Measurements from ENCODE around the gene GRM4.

GRM4 gene

DNA sequence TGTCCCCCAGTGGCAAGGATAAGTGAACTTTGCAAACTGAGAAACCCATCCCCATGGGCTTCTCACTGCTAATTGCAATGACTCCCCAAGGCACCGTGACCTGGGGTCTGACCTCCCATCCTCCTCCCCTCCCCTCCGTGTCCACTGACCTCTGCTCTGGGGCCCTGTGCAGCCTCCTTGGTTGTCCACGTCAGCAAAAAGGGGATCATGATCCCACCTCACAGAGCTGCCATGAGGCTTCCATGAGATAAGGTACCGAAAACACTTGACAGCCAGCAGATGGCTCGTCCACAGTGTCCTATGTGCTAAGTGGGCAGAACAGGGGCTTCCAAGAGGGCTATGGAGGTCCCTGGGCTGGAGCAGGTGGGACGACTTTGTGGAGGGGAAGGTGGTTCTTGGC is 104.5 kb downstream of the GRM4 start:
- intact Hi-C loops (cut with DNase I): no loop called here
- DNase-seq: no peak

DNA sequence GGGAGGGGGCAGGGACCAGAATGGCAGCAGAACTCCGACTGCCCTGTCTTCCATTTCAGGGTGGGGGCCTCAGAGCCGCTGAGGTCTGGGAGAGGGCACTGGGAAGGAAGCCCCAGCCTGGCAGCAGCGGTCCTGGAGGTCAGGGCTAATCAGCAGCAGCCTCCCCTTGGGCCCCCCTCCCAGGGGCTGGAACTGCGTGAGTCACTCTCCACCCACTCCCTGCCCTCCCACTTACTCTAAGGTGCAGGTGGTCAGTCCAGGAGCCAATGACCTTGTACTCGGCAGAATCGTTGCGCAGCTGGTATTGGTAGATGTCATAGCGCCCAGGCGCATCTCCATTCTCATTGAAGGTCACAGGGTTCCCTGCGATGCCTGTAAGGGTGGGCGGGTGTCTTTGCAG is 105.9 kb downstream of the GRM4 start:
- intact Hi-C loops (cut with DNase I): no loop called here
- no peak for DNase-seq

DNA sequence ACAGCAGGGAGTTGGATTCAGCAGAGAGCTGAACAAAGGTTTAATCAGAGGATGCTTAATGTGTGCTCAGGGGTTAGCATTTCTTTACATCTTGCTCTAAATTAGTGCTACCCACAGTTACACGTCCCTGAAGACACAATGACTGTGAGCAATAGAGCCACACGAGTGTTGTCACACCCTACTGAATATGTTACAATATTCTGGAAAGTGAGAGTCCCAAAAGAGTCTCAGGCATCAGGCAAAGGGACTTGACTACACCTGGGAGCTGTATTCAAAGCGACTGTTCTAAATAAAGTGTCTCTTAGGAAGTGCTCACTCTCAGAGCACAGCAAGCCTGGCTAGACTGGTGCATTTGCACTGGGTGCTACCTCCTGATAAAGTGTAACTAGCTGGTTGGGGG is 108.7 kb downstream of the GRM4 start:
- intact Hi-C loops (cut with DNase I): no loop called here
- no peak for DNase-seq

DNA sequence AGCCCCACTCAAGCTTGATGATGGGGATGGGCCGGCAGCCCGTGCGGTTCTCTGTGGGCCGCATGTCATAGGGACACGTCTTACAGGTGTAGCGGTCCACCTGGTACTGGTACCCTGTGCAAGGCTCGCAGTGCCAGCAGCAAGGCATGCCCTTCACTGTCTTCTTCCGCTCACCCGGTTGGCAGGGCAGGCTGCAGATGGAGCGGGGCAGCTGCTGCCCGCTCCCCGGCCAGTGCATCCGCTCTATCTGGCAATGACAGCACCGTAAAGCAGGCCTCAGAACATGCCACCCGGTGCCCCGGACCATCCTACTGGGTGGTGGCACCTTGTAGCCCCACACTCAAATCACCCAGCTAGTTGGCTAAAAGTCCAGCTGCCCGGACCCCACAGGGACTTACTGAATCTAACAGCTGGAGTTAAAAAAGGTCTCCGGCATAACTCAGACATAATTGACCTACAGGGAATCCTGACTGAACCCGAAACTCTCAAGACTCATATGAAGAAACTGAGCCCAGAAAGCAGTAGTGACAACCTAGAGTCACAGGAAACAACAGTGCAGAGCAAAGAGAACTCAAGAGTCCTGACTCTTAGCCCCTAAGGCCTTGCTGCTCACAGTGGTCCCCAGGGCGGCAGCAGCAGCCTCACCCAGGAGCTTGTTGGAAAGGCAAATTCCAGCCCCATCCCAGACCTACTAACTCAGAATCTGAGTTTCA is 109.4 kb downstream of the GRM4 start:
- intact Hi-C loops (cut with DNase I): no loop called here
- no peak for DNase-seq

DNA sequence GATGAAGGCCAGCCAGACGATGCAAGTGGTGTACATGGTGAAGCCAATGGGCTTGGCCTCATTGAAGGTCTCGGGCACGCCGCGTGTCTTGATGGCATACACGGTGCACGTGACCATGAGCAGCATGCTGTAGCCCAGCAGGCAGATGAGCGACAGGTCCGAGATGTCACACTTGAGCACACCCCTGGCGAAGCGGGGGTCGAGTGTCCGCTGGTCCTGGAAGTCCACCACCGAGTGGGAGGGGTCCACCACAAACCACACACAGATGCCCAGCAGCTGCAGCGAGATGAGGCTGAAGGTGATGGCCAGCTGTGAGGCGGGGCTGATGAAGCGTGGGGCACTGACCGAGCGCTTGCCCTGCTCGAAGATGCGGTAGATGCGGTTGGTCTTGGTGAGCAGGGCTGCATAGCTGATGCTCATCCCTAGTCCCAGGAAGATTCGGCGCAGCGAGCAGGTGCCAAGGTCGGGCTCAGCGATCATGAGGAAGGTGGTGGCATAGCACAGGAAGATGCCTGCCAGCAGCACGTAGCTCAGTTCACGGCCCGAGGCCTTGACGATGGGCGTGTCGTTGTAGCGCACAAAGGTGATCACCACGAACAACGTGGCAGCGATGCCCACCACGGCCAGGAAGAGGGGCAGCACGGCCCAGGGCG is 110.1 kb downstream of the GRM4 start:
- intact Hi-C loops (cut with DNase I): no loop called here
- no peak for DNase-seq

DNA sequence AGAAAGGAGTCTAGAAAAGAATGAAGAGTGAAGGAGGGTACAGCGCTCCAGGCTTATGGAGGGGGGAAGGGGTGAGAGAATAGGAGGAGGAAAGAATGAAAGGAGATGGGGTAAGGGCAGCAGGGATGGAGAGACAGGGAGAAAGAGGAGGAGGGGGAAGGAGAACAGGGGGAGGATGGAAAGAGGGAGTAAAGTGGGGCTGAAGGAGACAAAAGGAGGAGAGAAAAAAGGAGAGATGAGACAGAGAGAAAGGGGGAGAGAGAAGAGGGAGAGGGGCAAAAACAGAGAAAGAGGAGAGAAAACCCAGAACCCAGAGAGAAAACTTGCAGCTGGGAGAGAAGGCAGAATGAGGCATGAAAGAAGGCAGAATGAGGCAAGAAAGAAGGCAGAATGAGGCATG is 110.7 kb downstream of the GRM4 start:
- intact Hi-C loops (cut with DNase I): no loop called here

DNA sequence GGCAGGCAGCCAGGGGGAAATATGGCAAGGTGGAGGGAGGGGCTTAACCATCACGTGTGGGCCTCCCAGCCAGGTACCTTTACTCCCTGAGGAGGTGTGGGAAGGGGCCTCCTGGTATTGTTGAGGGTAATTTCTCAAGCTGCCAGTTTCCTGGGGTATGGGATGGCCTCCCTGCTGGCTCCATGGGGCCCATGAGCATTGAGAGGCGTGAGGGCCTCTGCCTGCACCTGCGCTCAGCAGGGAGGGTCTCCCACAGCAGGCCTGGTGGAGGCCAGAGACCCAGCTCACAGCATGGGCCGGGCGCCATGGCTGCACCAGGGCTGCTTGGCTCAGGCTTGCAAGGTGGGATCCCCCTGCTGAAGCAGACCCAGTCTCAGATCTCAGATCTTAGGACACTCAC is 113.0 kb downstream of the GRM4 start:
- DNase-seq: no peak
- intact Hi-C loops (cut with DNase I): no loop called here

More for the DNA sequence above, 110.7 kb downstream of the GRM4 start:
- DNase-seq: no peak

DNA sequence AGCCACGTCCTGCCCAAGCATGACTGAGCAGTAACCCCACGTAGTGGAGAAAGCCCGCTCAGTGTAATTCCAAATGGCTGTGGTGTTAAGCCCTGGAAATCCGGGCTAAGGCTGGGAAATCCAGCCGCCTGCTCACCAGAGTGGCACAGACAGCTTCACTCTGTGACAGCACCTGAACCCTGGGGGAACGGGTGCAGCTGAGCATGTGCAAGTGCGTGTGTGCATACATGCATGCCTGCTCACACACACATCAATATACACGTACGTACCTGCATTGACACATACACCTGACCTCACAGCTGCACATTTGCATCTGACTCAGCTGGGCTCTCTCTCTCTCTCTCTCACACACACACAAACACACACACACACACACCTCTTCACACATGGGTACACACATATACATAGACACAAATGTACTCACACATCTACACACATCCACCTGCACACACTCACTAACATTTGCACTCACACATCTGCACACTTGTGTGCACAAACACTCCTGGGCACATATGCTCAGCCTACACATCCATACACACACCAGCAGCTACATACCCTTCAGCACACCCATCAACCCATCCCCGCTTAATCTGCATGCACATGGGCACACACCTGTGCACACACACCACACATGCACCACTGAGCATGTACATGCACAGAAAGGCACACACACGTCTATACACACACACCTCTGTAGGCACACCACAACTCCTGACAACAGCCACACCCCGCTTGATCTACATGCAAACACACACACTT is 114.1 kb downstream of the GRM4 start:
- DNase-seq: no peak
- intact Hi-C loops (cut with DNase I): no loop called here

DNA sequence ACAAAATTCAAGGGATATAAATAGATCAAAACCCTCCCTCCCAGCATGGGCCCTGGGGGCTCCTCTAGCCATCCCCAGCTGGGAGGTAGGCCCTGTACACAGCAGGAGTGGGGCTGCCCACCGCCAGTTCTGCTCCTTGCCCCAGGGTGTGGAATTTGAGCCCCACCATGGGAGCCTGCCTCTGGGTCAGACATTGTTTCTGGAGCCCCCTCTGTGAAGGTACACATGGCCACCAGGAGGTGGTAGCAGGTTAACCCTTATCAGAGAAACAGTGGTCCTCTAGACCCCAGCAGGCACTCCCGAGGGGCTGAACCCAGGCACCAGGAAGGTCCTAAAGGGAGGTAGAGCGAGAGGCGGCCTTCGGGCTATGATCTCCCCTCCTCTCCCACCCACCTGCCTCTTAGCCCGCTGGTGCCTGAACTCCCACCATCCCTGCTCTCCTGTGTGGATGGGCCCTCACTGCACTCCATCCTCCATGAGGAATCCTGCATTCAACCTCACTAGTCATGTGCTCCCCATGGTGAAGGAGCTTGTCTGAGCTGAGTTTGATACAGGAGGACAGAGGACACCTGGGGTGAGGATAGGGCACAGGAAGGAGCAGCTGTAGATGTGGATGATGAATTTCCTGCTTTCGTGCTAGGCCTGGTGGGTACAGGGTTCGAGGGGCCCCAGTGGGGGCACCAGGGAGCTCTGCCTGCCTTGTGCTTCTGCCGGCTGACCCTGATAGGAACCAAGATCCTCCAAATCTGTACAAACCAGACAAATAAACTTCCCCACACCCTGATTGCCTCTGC is 114.9 kb downstream of the GRM4 start:
- DNase-seq: no peak
- intact Hi-C loops (cut with DNase I): no loop called here

DNA sequence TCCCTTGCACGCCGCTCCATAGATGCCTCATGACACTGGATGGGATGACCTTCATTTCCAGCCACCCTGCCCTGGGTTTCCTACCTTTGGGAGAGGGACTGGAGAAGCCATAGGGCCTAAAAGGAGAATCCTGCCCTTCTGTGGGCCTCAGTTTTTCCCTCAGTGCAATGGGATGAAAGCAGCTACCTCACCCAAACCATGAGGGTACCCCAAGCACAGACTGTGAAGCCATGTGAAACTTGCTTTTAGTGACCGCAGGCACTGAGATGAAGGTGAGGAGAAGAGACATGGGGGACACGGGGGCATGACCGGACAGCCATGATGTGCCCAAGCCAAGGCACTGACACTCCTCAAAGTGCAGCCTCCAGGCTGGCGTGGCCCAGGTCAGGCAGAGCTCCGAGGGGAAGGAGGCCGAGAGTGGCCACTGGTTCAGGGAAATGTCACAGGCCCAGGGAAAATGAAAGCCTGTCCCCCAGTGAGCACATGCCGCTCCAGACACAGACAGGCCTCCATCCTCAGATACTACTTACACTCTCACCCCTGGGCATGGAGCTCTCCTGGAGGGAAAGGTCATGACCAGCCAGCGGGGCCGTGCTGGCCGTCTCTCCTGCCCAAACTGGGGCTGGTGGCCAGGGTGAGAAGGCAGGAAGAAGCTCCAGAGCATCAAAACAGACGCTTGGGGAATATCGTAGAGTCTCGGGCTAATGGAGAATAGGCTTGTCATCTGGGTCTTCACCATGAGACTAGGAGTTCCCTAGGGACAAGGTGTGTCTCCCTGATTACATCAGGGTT is 116.2 kb downstream of the GRM4 start:
- no peak for DNase-seq
- intact Hi-C loops (cut with DNase I): loop anchor here (10.0 kb wide), 1 partner anchor 265 kb away; no protein-coding TSS in a partner anchor

DNA sequence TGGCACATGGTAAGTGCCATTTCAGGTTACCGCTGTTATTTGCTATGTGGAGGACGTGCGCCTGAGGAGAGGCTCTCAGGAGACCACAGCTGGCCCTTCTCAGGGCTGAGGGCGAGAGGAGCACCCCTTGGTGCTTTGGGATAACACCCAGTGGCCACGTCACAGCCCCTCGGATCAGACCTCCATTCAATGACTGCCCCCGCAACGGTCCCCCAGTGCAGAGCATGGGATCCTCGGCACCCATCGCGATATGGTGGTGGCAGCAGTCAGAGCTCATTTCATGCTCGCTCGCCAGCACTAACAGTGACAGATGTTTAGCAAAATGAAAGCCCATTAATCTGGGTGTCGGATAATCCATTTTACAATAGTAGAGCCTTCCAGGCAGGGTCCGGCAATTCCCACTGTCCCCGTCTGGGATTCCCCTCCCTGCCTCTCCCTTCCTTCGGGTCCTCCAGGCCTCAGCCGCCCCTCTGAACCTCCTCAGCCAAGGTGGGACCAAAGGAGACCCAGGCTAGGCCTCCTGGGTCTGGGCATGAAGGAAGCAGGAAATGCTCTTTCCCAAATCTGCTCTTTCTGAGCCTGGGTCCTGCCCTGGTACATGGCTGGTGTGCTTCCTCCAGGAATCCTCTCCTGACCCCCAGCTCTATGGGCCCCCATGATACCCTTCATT is 117.1 kb downstream of the GRM4 start:
- intact Hi-C loops (cut with DNase I): loop anchor here (10.0 kb wide), 1 partner anchor 264 kb away; no protein-coding TSS in a partner anchor

DNA sequence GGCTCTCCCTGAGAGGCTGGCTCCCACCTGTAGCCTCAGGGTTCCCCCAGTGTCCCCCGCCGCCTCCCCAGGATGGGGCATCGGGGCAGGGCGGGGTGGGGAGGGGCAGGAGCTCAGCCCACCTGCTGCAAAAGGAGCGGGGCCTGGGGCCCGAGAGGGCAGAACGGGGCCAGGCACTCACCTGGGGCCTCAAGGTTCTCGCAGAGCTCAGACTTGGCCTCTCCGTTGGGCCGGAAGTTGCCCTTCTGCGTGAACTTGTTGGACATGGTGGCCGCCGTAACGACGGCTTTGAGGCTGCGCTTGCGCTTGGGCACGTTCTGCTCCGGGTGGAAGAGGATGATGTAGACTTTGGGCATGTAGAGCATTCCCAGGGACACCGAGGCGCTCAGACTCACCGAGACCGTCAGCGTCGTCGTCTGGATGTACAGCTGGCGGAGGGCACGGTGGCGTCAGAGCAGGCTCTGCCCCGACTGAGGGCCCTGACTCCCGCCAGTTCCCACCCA is 117.9 kb downstream of the GRM4 start:
- intact Hi-C loops (cut with DNase I): loop anchor here (10.0 kb wide), 1 partner anchor 263 kb away; no protein-coding TSS in a partner anchor
- no peak for DNase-seq

More for the DNA sequence above, 117.1 kb downstream of the GRM4 start:
- no peak for DNase-seq

DNA sequence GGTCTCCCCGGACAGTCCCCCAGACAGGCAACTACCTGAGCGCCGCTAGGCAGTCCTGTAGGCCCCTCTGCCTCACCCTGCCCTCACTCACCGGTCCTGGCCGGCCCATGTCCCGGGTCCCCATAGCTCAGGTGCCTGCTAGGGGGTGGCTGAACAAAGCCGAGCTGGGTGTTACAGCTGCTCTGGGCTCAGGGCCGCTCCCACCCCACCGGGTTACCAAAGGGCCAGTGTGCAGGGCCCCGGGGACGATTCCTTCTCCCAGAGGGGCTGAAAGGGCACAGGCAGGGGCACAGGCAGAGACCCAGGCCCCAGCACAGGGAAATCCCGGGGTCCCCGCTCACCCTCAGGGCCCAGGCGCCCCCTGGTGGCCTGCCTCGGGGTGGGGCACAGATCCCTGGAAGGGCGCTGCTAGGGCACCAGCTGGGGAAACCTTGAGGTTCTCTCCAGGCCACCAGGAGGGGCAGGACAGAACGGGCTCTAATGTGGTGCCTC is 118.4 kb downstream of the GRM4 start:
- DNase-seq: peak in 20 of 42 donors; percentile 19 to 74 (median 47)
- intact Hi-C loops (cut with DNase I): loop anchor here (10.0 kb wide), 1 partner anchor 263 kb away; no protein-coding TSS in a partner anchor

DNA sequence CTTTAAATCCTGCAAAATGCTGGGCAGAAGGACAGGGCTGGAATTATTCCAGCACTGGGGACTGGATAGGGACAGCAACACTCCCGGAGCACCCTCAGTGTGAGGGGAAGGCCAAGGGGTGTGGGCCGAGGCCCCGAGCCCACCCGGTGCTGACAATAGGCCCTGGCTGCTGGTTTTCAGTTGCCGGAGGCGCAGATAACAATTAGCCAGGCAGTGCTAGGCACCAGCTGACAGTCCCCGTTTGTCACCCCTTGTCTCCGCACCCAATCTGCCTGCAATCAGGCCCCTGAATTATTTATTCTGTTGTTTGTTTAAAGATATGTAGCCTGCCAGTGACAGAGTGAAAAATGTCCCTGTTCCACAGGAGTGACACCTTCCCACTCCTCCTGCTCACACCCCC is 120.0 kb downstream of the GRM4 start:
- no peak for DNase-seq
- intact Hi-C loops (cut with DNase I): loop anchor here (10.0 kb wide), 1 partner anchor 261 kb away; no protein-coding TSS in a partner anchor

DNA sequence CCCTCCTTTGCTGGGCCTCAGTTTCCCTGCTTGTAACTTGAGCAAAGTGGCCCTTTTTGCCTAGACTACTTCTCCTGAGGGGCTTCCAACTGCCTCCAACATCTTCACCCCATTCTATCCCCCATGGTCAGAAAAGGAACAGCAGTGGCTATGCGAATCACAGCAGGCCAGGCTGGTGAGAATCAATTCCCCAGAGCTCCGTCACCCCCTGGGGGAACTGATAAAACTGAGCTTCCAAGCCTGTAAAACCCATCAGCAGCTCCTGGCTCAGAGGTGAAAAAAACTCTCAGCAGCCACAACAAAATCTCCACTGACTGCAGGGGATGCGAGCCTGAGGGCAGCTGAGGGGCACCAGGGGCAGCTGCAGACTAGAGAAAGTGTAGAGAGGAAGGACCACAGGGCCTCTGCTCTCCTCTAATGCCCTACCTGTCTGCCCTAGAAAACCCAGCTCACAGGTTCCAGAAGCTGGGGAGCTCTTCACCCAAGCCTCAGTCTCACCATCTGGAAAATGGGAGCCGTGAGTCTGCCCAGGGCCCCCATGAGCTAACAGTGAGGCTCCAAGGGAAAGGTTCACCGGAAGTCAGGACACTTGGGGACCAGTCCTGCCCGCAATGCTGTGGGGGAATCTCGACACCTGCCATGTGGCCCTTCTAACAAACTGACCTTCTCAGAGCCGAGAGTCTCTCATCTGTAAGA is 120.6 kb downstream of the GRM4 start:
- DNase-seq: no peak
- intact Hi-C loops (cut with DNase I): loop anchor here (10.0 kb wide), 1 partner anchor 260 kb away; no protein-coding TSS in a partner anchor

DNA sequence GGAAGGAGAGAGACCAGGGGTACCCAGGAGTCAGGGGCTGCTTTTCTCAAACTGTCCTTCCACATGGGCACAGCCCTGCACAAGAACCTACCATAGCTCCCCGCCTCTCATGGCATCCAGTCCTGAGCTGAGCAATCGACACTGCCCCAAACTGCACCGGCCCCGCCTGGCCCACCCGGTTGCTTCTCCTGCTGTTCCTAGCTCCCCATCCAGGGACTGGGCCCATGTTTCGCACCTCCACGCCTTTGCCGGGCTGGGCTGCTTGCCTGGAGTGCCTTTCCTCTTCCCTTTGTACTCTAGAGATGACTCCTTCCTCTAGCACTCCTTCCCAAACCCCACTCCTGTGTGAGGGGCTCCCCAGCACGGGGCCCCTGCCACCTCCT is 123.0 kb downstream of the GRM4 start:
- intact Hi-C loops (cut with DNase I): loop anchor here (10.0 kb wide), 1 partner anchor 258 kb away; no protein-coding TSS in a partner anchor
- no peak for DNase-seq

All from head of caudate nucleus (tissue), 42 donors.